HepG2 (cell line): ENCODE data around the gene FASLG. TPM values are rescaled to one million over a fixed set of nuclear protein-coding genes. Genes with fewer than 3 reads are reported as not detected.

Experiments used
- ATAC-seq: fragments of 200-7000 bp; cut with Tn5 transposase; 3 replicates; pipeline ENCODE4 v1.9.1; 2020; ENCODE audit warnings: mild to moderate bottlenecking, moderate library complexity
- BruUV-seq: library from RNA; stranded (reverse); fragments of 400-500 nt; replicated peaks from 2 replicates; lab custom pipeline; 2021; lab: Mats Ljungman, UMichigan
- CTCF ChIA-PET: fragments of 300-600 bp; formaldehyde crosslinking; extraction: SDS; loops from one replicate; lab custom pipeline; 2021; ENCODE audit warnings: low total read pairs, inconsistent platforms, low intra/inter-chr PET ratio; lab: Yijun Ruan, JAX
- POLR2A ChIA-PET: fragments of 350-600 bp; sonication (Branson Sonifier 250); formaldehyde crosslinking; loops from one replicate; lab custom pipeline; 2020; ENCODE audit warnings: antibody characterized with exemption, inconsistent platforms; lab: Yijun Ruan, JAX
- DNase-seq: peaks from one replicate; pipeline ENCODE4 v3.0.0-alpha.2; 2015; ENCODE audit warnings: low spot score
- FAIRE-seq: peaks from 3 replicates; lab custom pipeline; 2011; peaks lifted over from hg19 to GRCh38; lab: Jason Lieb, UNC
- H2AFZ ChIP-seq: one replicate; pipeline ENCODE4 v1.6.1; 2011; ENCODE audit warnings: low read length, inconsistent platforms
- H3K27ac ChIP-seq: fragments of 300-600 bp; 3 replicates; pipeline ENCODE4 v1.8.0; 2011; ENCODE audit warnings: mixed run types, mild to moderate bottlenecking, mixed read lengths, low read length, inconsistent platforms; ENCODE audit not compliant: insufficient read depth; ENCODE audit errors: extremely low read length
- H3K27me3 ChIP-seq, 2 experiments: fragments of 200-600 bp in 1 of 2; 2 replicates in 1 of 2; 3 replicates in 1 of 2; pipeline versions ENCODE4 v1.6.0 to v1.8.0; 2011; ENCODE audit warnings: low read length in 2 of 2, mild to moderate bottlenecking in 2 of 2, moderate library complexity in 2 of 2, inconsistent platforms in 1 of 2; ENCODE audit not compliant: insufficient read depth in 2 of 2, control insufficient read depth in 1 of 2
- H3K36me3 ChIP-seq, 2 experiments: fragments of 200-600 bp in 1 of 2; replicated peaks in 1 of 2; 2 replicates in 1 of 2; 3 replicates in 1 of 2; pipeline versions ENCODE4 v1.5.1 to v1.8.0; 2011; ENCODE audit warnings: low read length in 2 of 2, inconsistent platforms in 1 of 2; ENCODE audit not compliant: insufficient read depth in 2 of 2, control insufficient read depth in 1 of 2
- H3K4me1 ChIP-seq: 2 replicates; pipeline ENCODE4 v1.5.1; 2012; ENCODE audit warnings: low read length, inconsistent platforms; ENCODE audit not compliant: insufficient read depth
- H3K4me2 ChIP-seq: 2 replicates; pipeline ENCODE4 v1.6.0; 2011; ENCODE audit warnings: low read depth, low read length, inconsistent platforms
- H3K4me3 ChIP-seq, 3 experiments: fragments of 200-600 bp in 1 of 3; sonication (generic), shearing (Covaris generic) in 1 of 3; replicated peaks in 1 of 3; 2 replicates each; pipeline ENCODE4 v1.5.1; 2011 to 2016; ENCODE audit warnings: low read length in 3 of 3, inconsistent platforms in 2 of 3, low read depth in 2 of 3, mild to moderate bottlenecking in 2 of 3, control low read depth in 1 of 3, mixed read lengths in 1 of 3; ENCODE audit not compliant: insufficient read depth in 1 of 3
- H3K79me2 ChIP-seq: one replicate; pipeline ENCODE4 v1.6.1; 2011; ENCODE audit warnings: low read length, inconsistent platforms; ENCODE audit not compliant: insufficient read depth
- H3K9ac ChIP-seq: 2 replicates; pipeline ENCODE4 v1.6.0; 2011; ENCODE audit warnings: mild to moderate bottlenecking, low read depth, low read length, inconsistent platforms; ENCODE audit not compliant: insufficient read depth
- H3K9me3 ChIP-seq: 2 replicates; pipeline ENCODE4 v1.5.1; 2012; ENCODE audit warnings: mild to moderate bottlenecking, low read length
- H4K20me1 ChIP-seq: 2 replicates; pipeline ENCODE4 v1.6.0; 2011; ENCODE audit warnings: inconsistent platforms, mild to moderate bottlenecking, low read length, moderate library complexity; ENCODE audit not compliant: insufficient read depth
- ATF3 ChIP-seq: sonication (generic); formaldehyde crosslinking; IDR thresholded peaks from 2 replicates; pipeline ENCODE4 v1.4.0; 2020; ENCODE audit warnings: missing genetic modification reagents
- CBX2 ChIP-seq, 2 experiments: fragments of 200-600 bp in 1 of 2; sonication (generic); formaldehyde crosslinking in 1 of 2; IDR thresholded peaks; 2 replicates each; pipeline versions ENCODE4 v1.7.0 to v1.8.1; 2018 to 2022; ENCODE audit warnings: low read depth in 2 of 2, low read length in 1 of 2, mild to moderate bottlenecking in 1 of 2, missing genetic modification reagents in 1 of 2
- GABPB1 ChIP-seq: IDR thresholded peaks from 2 replicates; pipeline ENCODE4 v1.6.1; 2016; ENCODE audit warnings: mild to moderate bottlenecking, missing genetic modification reagents, moderate library complexity, missing compliant biosample characterization
- HOXD1 ChIP-seq: sonication (generic); formaldehyde crosslinking; IDR thresholded peaks from 2 replicates; pipeline ENCODE4 v1.5.0; 2020; ENCODE audit warnings: missing genetic modification reagents
- NONO ChIP-seq, 2 experiments: fragments of 450-650 bp in 1 of 2; sonication (generic) in 1 of 2; formaldehyde crosslinking in 1 of 2; IDR thresholded peaks in 1 of 2; conservative IDR thresholded peaks in 1 of 2; 2 replicates each; pipeline versions ENCODE4 v1.6.1 to v1.8.0; 2017 to 2022; ENCODE audit warnings: mild to moderate bottlenecking in 1 of 2, missing genetic modification reagents in 1 of 2, moderate library complexity in 1 of 2
- RFX1 ChIP-seq: fragments of 450-650 bp; IDR thresholded peaks from 2 replicates; pipeline ENCODE4 v1.6.1; 2017
- SNAPC2 ChIP-seq: sonication (generic); formaldehyde crosslinking; IDR thresholded peaks from 2 replicates; pipeline ENCODE4 v1.8.1; 2022; ENCODE audit warnings: mild to moderate bottlenecking, missing genetic modification reagents
- STAT5B ChIP-seq: sonication (generic); formaldehyde crosslinking; IDR thresholded peaks from 2 replicates; pipeline ENCODE4 v1.4.0; 2020; ENCODE audit warnings: missing genetic modification reagents
- ZBTB7A ChIP-seq: sonication (generic); formaldehyde crosslinking; IDR thresholded peaks from 2 replicates; pipeline ENCODE4 v1.8.0; 2022; ENCODE audit warnings: mild to moderate bottlenecking, missing genetic modification reagents
- ZNF180 ChIP-seq: sonication (generic); formaldehyde crosslinking; IDR thresholded peaks from 2 replicates; pipeline ENCODE4 v1.4.0; 2020; ENCODE audit warnings: low read depth, missing genetic modification reagents, borderline replicate concordance
- ZNF224 ChIP-seq: sonication (generic); formaldehyde crosslinking; IDR thresholded peaks from 2 replicates; pipeline ENCODE4 v1.5.0; 2020; ENCODE audit warnings: mild to moderate bottlenecking, missing genetic modification reagents
- ZNF263 ChIP-seq: sonication (generic); formaldehyde crosslinking; IDR thresholded peaks from 2 replicates; pipeline ENCODE4 v1.4.0; 2020; ENCODE audit warnings: missing genetic modification reagents
- ZNF382 ChIP-seq: sonication (generic); formaldehyde crosslinking; IDR thresholded peaks from 2 replicates; pipeline ENCODE4 v1.5.0; 2020; ENCODE audit warnings: missing genetic modification reagents, mild to moderate bottlenecking, borderline replicate concordance
- ZNF383 ChIP-seq: sonication (generic); formaldehyde crosslinking; IDR thresholded peaks from 2 replicates; pipeline ENCODE4 v1.4.0; 2020; ENCODE audit warnings: missing genetic modification reagents, mild to moderate bottlenecking, borderline replicate concordance
- ZNF431 ChIP-seq: sonication (generic); formaldehyde crosslinking; IDR thresholded peaks from 2 replicates; pipeline ENCODE4 v1.9.0; 2022; ENCODE audit warnings: missing genetic modification reagents, low read depth, mild to moderate bottlenecking, borderline replicate concordance
- ZNF564 ChIP-seq: sonication (generic); formaldehyde crosslinking; IDR thresholded peaks from 2 replicates; pipeline ENCODE4 v1.8.1; 2023; ENCODE audit warnings: mild to moderate bottlenecking, missing genetic modification reagents
- ZNF577 ChIP-seq: sonication (generic); formaldehyde crosslinking; IDR thresholded peaks from 2 replicates; pipeline ENCODE4 v1.4.0; 2020; ENCODE audit warnings: mild to moderate bottlenecking, low read depth, missing genetic modification reagents, borderline replicate concordance
- ZNF619 ChIP-seq: sonication (generic); formaldehyde crosslinking; IDR thresholded peaks from 2 replicates; pipeline ENCODE4 v1.4.0; 2020; ENCODE audit warnings: mild to moderate bottlenecking, missing genetic modification reagents
- ZNF746 ChIP-seq: sonication (generic); formaldehyde crosslinking; IDR thresholded peaks from 2 replicates; pipeline ENCODE4 v1.8.0; 2022; ENCODE audit warnings: mild to moderate bottlenecking, missing genetic modification reagents
- ZNF850 ChIP-seq: sonication (generic); formaldehyde crosslinking; conservative IDR thresholded peaks from 2 replicates; pipeline ENCODE4 v1.9.0; 2021; ENCODE audit warnings: mild to moderate bottlenecking, missing genetic modification reagents
- WGBS: methylation state at CpG from one replicate; pipeline ENCODE4 v1.1.6; 2017; ENCODE audit warnings: low lambda C conversion rate; 5-methylcytosine and 5-hydroxymethylcytosine counted together
- in situ Hi-C: cut with HindIII; loops from 2 replicates; pipeline ENCODE4 v1.10.0; 2017; ENCODE audit warnings: low pct_unique_long_range_greater_than_20kb; ENCODE audit not compliant: extremely low pct_ligation_motif_present
- intact Hi-C: fragments of 100-400 bp; cut with micrococcal nuclease; formaldehyde crosslinking; loops from one replicate; pipeline ENCODE4 v1.10.0; 2022; ENCODE audit not compliant: unreplicated experiment
- polyA plus RNA-seq, 8 experiments: library from polyadenylated mRNA; depleted of rRNA in 3 of 8; stranded (reverse) in 7 of 8; unstranded in 1 of 8; fragments of >200 nt; fragmentation: Illumina TruSeq in 4 of 8; extraction: Trizol in 4 of 8; gene quantifications; 2 replicates each; pipeline versions ENCODE4 v1.2.1 to v1.2.3, GENCODE V29; 2011 to 2016; ENCODE audit warnings: low read depth in 4 of 8, missing spikeins in 1 of 8, mixed read lengths in 1 of 8; ENCODE audit not compliant: insufficient read depth in 1 of 8
- total RNA-seq, 5 experiments: library from RNA; depleted of rRNA; stranded (reverse); fragments of >200 nt; fragmentation: Illumina TruSeq; extraction: Trizol; gene quantifications; 2 replicates each; pipeline ENCODE4 v1.2.3, GENCODE V29; 2016; ENCODE audit warnings: low read depth in 1 of 5

FASLG gene
- total and polyA plus RNA-seq, 2 of the 13 experiments (the other 11 are each of a cell fraction or from before 2014, with no cell fraction given): 0.08 TPM; not detected in 1

- no peaks in the 10 kb centered on the region for H3K79me2 ChIP-seq
- H3K4me1 ChIP-seq: peaks cover 9% of the 10 kb centered on the region
- TF ChIP-seq ZNF850 (CRISPR knock-in tag) (no peak), ZNF224 (CRISPR knock-in tag) (no peak), ZNF263 (CRISPR knock-in tag) (no peak), ZNF746 (CRISPR knock-in tag) (no peak), HOXD1 (no peak), ZNF619 (CRISPR knock-in tag) (no peak), ATF3 (CRISPR knock-in tag) (no peak), SNAPC2 (no peak), ZNF577 (CRISPR knock-in tag) (no peak), STAT5B (CRISPR knock-in tag) (no peak), RFX1 (no peak), ZBTB7A (CRISPR knock-in tag) (no peak), ZNF180 (CRISPR knock-in tag) (no peak), NONO (IDR thresholded peaks at IDR 0.05) (no peak), NONO (CRISPR knock-in tag; conservative IDR thresholded peaks at IDR 0.05) (no peak), ZNF383 (CRISPR knock-in tag) (no peak), ZNF431 (CRISPR knock-in tag) (no peak), ZNF564 (no peak), CBX2 (IDR thresholded peaks at IDR 0.05; ENCODE audit: low read depth, low read length) (no peak), CBX2 (CRISPR knock-in tag; IDR thresholded peaks at IDR 0.05; ENCODE audit: low read depth) (no peak), GABPB1 (CRISPR knock-in tag) (no peak), ZNF382 (CRISPR knock-in tag) (no peak)
- DNase-seq: no peak
- H3K4me2 ChIP-seq: no peak overlapping the region
- 89% methylated on average over 2 of the region's 2 CpGs for WGBS
- POLR2A ChIA-PET: no interaction called here
- no peaks in the 10 kb centered on the region; a peak in 1 of 5 replicates for H3K27me3 ChIP-seq
- FAIRE-seq: no peak
- no peak overlapping the region for H2AFZ ChIP-seq
- ATAC-seq: no peak
- BruUV-seq: no TSS peak
- no peak overlapping the region for H3K9ac ChIP-seq
- H3K27ac ChIP-seq: no peak overlapping the region
- H3K9me3 ChIP-seq: no peaks in the 10 kb centered on the region
- peaks cover 2% of the 10 kb centered on the region; the same call in 1 of the 2 replicates for H4K20me1 ChIP-seq
- intact Hi-C loops (no loop called here), in situ Hi-C loops (loop anchor here (10.0 kb wide), 1 partner anchor 112 kb away; no protein-coding TSS in a partner anchor)
- H3K4me3 ChIP-seq: no peak overlapping the region
- peaks cover 6 to 15% of the 10 kb centered on the region in 2 experiments; a peak in 4 of 5 replicates for H3K36me3 ChIP-seq
- CTCF ChIA-PET: no interaction called here
Observed at GRCh38 chr1:172612478-172612877, 46.4 kb upstream of the FASLG start.
